NCI-H460 (cell line): ENCODE data around the gene HOXD3. TPM values are rescaled to one million over a fixed set of nuclear protein-coding genes. Genes with fewer than 3 reads are reported as not detected.

Experiments used
- DNase-seq: peaks from one replicate; pipeline ENCODE4 v3.0.0-alpha.2; 2016; ENCODE audit warnings: low read depth; ENCODE audit errors: extremely low read depth
- total RNA-seq: library from RNA; depleted of rRNA; stranded (reverse); fragments of >200 nt; shearing (Covaris generic); gene quantifications from 2 replicates; pipeline ENCODE4 v1.2.3, GENCODE V29; 2014

Gene HOXD3
- total RNA-seq, 1 experiment from 2014 or later, result not detected

GRCh38 chr2:176130957-176131847, 25.9 kb upstream of the HOXD3 start:
- no peak for DNase-seq

- no peak for DNase-seq
These were observed 25.3 kb upstream of the HOXD3 start for GRCh38 chr2:176131848-176132158.

- no peak for DNase-seq
These were observed 24.6 kb upstream of the HOXD3 start for GRCh38 chr2:176132205-176133171.

GRCh38 chr2:176133389-176133788, 23.7 kb upstream of the HOXD3 start:
- DNase-seq, result no peak

- no peak for DNase-seq
These were observed 23.1 kb upstream of the HOXD3 start for GRCh38 chr2:176134035-176134434.

- DNase-seq, result peak; percentile 7
These were observed 22.1 kb upstream of the HOXD3 start for GRCh38 chr2:176135035-176135440.

- no peak for DNase-seq
These were observed 20.5 kb upstream of the HOXD3 start for GRCh38 chr2:176136374-176137251.

GRCh38 chr2:176137252-176137580, 19.9 kb upstream of the HOXD3 start:
- no peak for DNase-seq

- no peak for DNase-seq
These were observed 19.2 kb upstream of the HOXD3 start for GRCh38 chr2:176137906-176138305.

GRCh38 chr2:176138526-176138922, 18.6 kb upstream of the HOXD3 start:
- no peak for DNase-seq

- DNase-seq, result no peak
These were observed 18.0 kb upstream of the HOXD3 start for GRCh38 chr2:176138923-176139660.

GRCh38 chr2:176139661-176140512, 17.2 kb upstream of the HOXD3 start:
- no peak for DNase-seq

- peak; percentile 72 for DNase-seq
These were observed 16.4 kb upstream of the HOXD3 start for GRCh38 chr2:176140513-176141317.

- no peak for DNase-seq
These were observed 14.8 kb upstream of the HOXD3 start for GRCh38 chr2:176142281-176142680.

GRCh38 chr2:176145085-176145969, 11.8 kb upstream of the HOXD3 start:
- DNase-seq, result no peak

- DNase-seq, result no peak
These were observed 11.0 kb upstream of the HOXD3 start for GRCh38 chr2:176146101-176146500.

GRCh38 chr2:176146645-176147044, 10.5 kb upstream of the HOXD3 start:
- DNase-seq, result no peak
